OCI-LY3 (cell line): ENCODE data around the gene PAX6.

ENCODE experiments used
- H2AFZ ChIP-seq: fragments of 200-600, 300-600 bp; shearing (Covaris generic); 2 replicates; pipeline ENCODE4 v1.6.0; 2014; ENCODE audit warnings: antibody characterized with exemption, low read depth, low read length
- H3K27ac ChIP-seq: fragments of 200-600, 300-600 bp; sonication (generic); 2 replicates; pipeline ENCODE4 v1.5.1; 2014; ENCODE audit warnings: mild to moderate bottlenecking, low read length, moderate library complexity, mixed read lengths
- H3K27me3 ChIP-seq: fragments of 200-600, 300-600 bp; sonication (generic); 2 replicates; pipeline ENCODE4 v1.6.1; 2014; ENCODE audit warnings: low read depth, low read length, mixed read lengths
- H3K36me3 ChIP-seq: fragments of 200-600, 300-600 bp; sonication (generic); replicated peaks from 2 replicates; pipeline ENCODE3; 2014; ENCODE audit warnings: low read depth, low read length, mixed read lengths
- H3K4me1 ChIP-seq: fragments of 300-600, 200-600 bp; sonication (generic); 2 replicates; pipeline ENCODE4 v1.6.1; 2014; ENCODE audit warnings: low read length, mixed read lengths
- H3K4me2 ChIP-seq: fragments of 200-600, 300-600 bp; sonication (generic); 2 replicates; pipeline ENCODE4 v1.6.1; 2014; ENCODE audit warnings: low read length, mixed read lengths
- H3K4me3 ChIP-seq: fragments of 300-600, 200-600 bp; sonication (generic); 2 replicates; pipeline ENCODE4 v1.5.1; 2014; ENCODE audit warnings: antibody characterized with exemption, mild to moderate bottlenecking, low read length, moderate library complexity
- H3K79me2 ChIP-seq: fragments of 300-600, 200-600 bp; shearing (Covaris generic); 2 replicates; pipeline ENCODE4 v1.6.1; 2014; ENCODE audit warnings: mild to moderate bottlenecking, low read length, mixed read lengths
- H3K9ac ChIP-seq: fragments of 300-600, 200-600 bp; shearing (Covaris generic); 2 replicates; pipeline ENCODE4 v1.6.0; 2014; ENCODE audit warnings: mild to moderate bottlenecking, low read length, moderate library complexity
- H3K9me3 ChIP-seq: fragments of 200-600, 300-600 bp; shearing (Covaris generic); 2 replicates; pipeline ENCODE4 v1.6.1; 2014; ENCODE audit warnings: low read length, mixed read lengths; ENCODE audit not compliant: insufficient read depth
- H4K20me1 ChIP-seq: fragments of 200-600, 300-600 bp; sonication (generic); 2 replicates; pipeline ENCODE4 v1.6.1; 2016; ENCODE audit warnings: low read length, mixed read lengths; ENCODE audit not compliant: insufficient read depth
- CTCF ChIP-seq: fragments of 200-600, 300-600 bp; sonication (generic); IDR thresholded peaks from 2 replicates; pipeline ENCODE4 v1.5.1; 2014; ENCODE audit warnings: antibody characterized with exemption, low read length, low read depth
- EZH2phosphoT487 ChIP-seq: fragments of 200-600 bp; shearing (Covaris generic); IDR thresholded peaks from 2 replicates; pipeline ENCODE4 v1.6.1; 2018; ENCODE audit warnings: antibody characterized with exemption, mixed run types, low read depth

The PAX6 gene

GRCh38 chr11:31809857-31810778 lies 1.0 kb downstream of the PAX6 start:
- no peak overlapping the region for H3K4me2 ChIP-seq
- no peaks in the 10 kb centered on the region for H3K36me3 ChIP-seq
- no peaks in the 10 kb centered on the region for H3K4me1 ChIP-seq
- H4K20me1 ChIP-seq = no peaks in the 10 kb centered on the region
- no peaks in the 10 kb centered on the region for H3K9me3 ChIP-seq
- H3K9ac ChIP-seq = no peak overlapping the region
- TF ChIP-seq CTCF = no peak
- no peak for TF ChIP-seq EZH2phosphoT487
- no peak overlapping the region for H3K27ac ChIP-seq
- H2AFZ ChIP-seq = no peak overlapping the region
- no peak overlapping the region for H3K4me3 ChIP-seq
- H3K27me3 ChIP-seq = no peaks in the 10 kb centered on the region; the same call in 1 of the 2 replicates
- no peaks in the 10 kb centered on the region for H3K79me2 ChIP-seq

DNA sequence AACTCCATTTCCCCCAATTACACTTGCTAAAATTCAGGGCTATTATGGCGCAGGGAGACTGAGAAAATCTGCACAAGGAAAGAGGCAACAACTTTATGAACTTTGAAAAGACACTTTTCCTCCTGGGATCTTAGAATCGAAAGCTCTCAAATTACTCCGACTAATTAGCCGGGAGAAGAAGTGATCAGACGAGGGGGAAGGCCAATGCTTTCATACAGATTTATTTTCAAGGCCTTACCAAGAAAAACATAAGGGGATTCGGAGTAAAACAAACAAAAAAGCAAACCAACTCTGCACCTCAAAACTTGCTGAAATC lies 1.6 kb downstream of the PAX6 start:
- Histone ChIP-seq H3K79me2 (no peaks in the 10 kb centered on the region), H3K9me3 (no peaks in the 10 kb centered on the region), H3K9ac (no peak overlapping the region), H3K4me2 (no peak overlapping the region), H3K27ac (no peak overlapping the region), H3K36me3 (no peaks in the 10 kb centered on the region), H2AFZ (no peak overlapping the region), H3K4me1 (no peaks in the 10 kb centered on the region), H3K4me3 (no peak overlapping the region), H3K27me3 (no peaks in the 10 kb centered on the region; the same call in 1 of the 2 replicates), H4K20me1 (no peaks in the 10 kb centered on the region)
- TF ChIP-seq CTCF = no peak
- no peak for TF ChIP-seq EZH2phosphoT487

DNA sequence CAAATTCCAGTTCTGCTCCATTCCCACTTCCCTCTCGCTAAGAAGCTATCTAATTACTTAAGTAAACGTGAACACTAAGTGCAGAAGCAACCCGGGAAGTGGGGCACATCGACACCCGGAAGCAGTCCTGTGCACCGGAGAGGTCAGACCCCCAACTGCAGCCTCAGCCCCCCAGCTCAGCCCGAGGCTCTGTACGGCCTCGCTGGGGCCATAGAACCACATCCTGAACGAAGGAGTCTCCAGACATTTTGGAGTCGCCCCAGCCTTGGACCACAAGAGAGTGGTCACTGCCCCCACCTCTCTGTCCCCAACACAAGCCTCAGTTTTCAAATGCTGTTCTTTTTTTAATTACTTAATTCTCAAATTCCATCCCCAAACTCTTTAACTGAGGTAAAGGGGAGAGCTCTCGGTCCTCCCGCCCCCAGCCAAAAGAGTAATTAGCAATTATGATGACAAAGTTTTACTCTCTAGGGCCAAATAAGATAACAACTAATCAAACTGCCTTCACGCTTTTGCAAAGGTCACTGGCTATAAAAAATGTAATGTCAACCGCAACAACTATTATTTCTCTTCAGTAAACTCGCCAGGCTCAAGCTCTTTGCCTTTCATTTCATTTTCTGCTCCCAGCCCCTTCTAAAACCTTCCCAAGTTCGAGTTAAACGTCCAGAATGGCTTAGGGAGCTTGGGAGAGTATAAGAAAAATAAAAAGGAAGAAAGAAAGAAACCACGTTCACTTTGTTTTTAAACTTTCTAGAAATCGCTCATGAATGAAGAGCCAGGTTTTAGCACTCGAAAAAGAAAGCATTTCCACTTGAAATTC lies 2.2 kb downstream of the PAX6 start:
- Histone ChIP-seq H3K4me2 (no peak overlapping the region), H3K4me1 (no peaks in the 10 kb centered on the region), H3K27me3 (no peaks in the 10 kb centered on the region; the same call in 1 of the 2 replicates), H3K79me2 (no peaks in the 10 kb centered on the region), H3K36me3 (no peaks in the 10 kb centered on the region), H2AFZ (no peak overlapping the region), H4K20me1 (no peaks in the 10 kb centered on the region), H3K4me3 (no peak overlapping the region), H3K9me3 (no peaks in the 10 kb centered on the region), H3K9ac (no peak overlapping the region), H3K27ac (no peak overlapping the region)
- TF ChIP-seq CTCF (no peak), EZH2phosphoT487 (no peak)
